ENCODE data around the gene MBOAT7. TPM values are rescaled to one million over a fixed set of nuclear protein-coding genes. Genes with fewer than 3 reads are reported as not detected.
"Not testable (repeated sequence)": the region's sequence is repeated elsewhere in the genome, so short reads cannot be mapped to it uniquely, and the experiment has no call there.

The MBOAT7 gene
- total RNA-seq, 2 donors from 2014 or later, result 18.4 to 24.5 TPM

DNA sequence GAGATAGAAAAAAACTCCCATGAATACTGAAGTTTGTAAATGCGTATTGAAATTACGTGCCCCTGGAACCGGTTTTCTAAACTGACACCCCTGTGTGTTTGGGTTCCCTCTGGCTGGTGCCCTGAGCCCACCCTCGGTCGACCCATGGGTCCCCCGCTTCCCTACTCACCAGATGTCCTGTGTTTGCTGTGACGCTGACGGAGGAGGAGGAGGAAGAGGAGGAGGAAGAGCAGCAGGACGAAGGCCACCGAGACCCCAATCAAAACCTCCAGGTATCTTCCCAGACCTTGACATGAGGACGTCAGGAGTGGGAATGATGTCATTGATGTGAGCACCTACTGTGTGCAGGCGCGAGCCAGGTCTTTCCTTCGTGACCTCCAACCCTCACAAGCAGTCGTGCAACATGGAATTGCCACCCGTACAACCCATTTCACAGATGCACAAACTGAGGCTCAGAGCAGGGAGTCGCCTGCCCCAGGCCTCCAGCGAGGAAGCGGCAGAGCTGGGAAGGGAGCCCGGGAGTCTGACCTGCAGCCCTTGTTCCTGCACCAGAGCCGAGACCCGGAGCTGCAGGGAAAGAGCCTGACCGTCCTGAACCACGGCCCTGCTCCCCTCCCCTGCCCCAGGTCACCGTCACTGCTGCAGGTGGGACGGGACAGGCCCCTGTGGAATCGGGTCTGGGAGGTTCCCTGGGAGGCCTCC, 29.7 kb upstream of the MBOAT7 start:
- H3K4me1 Mint-ChIP-seq, result peaks cover 2% of the 10 kb centered on the region
- no peaks in the 10 kb centered on the region for H3K9me3 ChIP-seq (ENCODE audit: control insufficient read depth, low read length, poor library complexity, severe bottlenecking)
- ATAC-seq (no peak), DNase-seq (no peak)
- H3K27ac Mint-ChIP-seq, result peak overlapping the region; percentile 45
- no peaks in the 10 kb centered on the region for H3K36me3 Mint-ChIP-seq (ENCODE audit: low read depth)
- no peak overlapping the region for H3K4me3 Mint-ChIP-seq
- H3K27me3 Mint-ChIP-seq, result no peaks in the 10 kb centered on the region

DNA sequence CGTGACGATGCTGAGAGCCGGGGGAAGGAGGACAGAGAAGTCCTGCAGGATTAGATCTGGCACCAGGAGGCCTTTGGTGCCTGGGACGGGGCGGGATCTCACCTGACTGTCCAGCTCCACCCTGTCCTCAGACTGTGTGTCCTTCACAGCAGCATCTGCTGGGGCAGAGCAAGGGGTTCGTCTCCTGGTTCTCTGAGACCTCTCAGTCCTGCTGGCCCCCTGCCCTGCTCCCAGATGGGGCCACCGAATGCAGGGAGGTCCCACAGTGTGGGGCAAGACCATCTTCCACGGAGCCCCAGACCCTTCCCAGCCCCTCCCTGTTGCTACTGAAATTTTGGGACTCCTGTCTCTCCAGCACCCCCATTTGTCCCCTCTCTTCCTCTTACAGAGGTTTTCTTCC, 28.9 kb upstream of the MBOAT7 start:
- no peaks in the 10 kb centered on the region for H3K36me3 Mint-ChIP-seq (ENCODE audit: low read depth)
- H3K27ac Mint-ChIP-seq, result no peak overlapping the region
- DNase-seq, result no peak
- H3K9me3 ChIP-seq (ENCODE audit: control insufficient read depth, low read length, poor library complexity, severe bottlenecking), result no peaks in the 10 kb centered on the region
- no peaks in the 10 kb centered on the region for H3K27me3 Mint-ChIP-seq
- no peak overlapping the region for H3K4me3 Mint-ChIP-seq
- H3K4me1 Mint-ChIP-seq, result peaks cover 2% of the 10 kb centered on the region
- ATAC-seq, result no peak

DNA sequence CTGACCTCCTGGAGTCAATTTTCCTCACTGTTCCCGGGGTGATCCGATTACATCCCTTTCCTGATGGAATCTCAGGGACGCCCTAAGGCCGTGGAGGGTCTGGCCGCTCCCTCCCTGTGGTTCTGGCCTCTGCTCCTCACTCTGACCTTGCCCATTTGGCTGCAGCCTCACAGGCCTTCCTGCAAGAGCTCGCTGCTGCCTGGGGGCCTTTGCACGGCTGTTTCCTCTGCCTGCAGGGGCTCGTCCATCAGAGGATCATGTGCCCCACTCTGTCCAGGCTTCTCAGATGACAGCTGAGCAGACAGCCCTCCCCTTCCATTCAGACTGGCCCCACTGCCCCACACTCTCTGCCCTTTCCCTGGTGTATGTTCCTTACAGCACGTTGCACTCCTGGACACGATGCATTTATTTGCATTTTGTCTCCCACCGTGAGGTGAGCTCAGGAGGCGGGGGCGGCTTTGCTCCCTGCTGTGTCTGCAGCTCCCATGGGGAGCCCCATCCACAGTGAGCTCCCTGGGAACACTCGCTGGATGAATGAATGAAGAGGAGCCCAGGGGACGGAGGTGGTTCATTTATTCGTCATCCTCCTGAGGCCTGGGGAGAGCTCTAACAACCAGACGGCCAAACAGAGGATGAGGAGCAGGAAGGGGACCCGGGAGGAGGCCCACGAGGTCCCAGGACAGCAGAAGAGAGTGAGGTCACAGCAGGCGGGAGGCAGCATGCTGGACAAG, 28.3 kb upstream of the MBOAT7 start:
- not testable (repeated sequence) for H3K27me3 Mint-ChIP-seq; H3K36me3 Mint-ChIP-seq (ENCODE audit: low read depth); H3K4me1 Mint-ChIP-seq; H3K27ac Mint-ChIP-seq; ATAC-seq; H3K4me3 Mint-ChIP-seq; H3K9me3 ChIP-seq (ENCODE audit: control insufficient read depth, low read length, poor library complexity, severe bottlenecking); DNase-seq

DNA sequence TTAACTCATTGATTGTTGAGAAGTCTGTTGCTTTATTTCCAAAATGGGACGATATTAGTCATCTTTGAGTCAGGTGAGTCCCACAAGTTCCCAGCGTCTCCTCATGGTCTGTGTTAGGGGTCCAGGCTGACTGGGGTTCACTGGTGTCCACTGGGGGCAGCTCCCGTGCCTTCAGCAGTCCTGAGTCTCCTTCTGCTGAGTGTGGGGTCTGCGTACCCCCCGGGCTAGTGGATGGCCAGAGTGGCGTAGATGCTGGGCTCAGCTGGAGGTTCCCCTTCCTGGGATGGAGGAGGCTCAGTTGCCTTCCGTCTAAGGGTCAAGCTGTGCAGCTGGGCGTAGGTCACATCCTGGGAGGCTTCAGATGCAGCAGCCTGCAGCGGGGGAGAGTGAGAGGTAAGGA, 27.5 kb upstream of the MBOAT7 start:
- ATAC-seq (no peak), DNase-seq (no peak)
- no peaks in the 10 kb centered on the region for H3K36me3 Mint-ChIP-seq (ENCODE audit: low read depth)
- H3K4me3 Mint-ChIP-seq, result no peak overlapping the region
- no peaks in the 10 kb centered on the region for H3K27me3 Mint-ChIP-seq
- H3K4me1 Mint-ChIP-seq, result peaks cover 2% of the 10 kb centered on the region
- H3K9me3 ChIP-seq (ENCODE audit: control insufficient read depth, low read length, poor library complexity, severe bottlenecking), result no peaks in the 10 kb centered on the region
- H3K27ac Mint-ChIP-seq, result peak overlapping the region; percentile 32

DNA sequence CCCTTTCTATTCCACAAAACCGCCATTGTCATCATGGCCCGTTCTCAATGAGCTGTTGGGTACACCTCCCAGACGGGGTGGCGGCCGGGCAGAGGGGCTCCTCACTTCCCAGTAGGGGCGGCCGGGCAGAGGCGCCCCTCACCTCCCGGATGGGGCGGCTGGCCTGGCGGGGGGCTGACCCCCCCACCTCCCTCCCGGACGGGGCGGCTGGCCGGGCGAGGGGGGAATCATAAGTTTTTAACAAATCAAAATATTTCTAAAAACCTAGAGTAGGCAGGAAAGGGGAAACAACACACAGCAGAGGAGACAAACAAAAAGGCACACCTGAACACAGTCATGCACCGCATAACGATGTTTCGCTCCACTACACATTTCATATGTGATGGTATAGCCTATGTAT, 25.4 kb upstream of the MBOAT7 start:
- not testable (repeated sequence) for ATAC-seq, H3K4me3 Mint-ChIP-seq

DNA sequence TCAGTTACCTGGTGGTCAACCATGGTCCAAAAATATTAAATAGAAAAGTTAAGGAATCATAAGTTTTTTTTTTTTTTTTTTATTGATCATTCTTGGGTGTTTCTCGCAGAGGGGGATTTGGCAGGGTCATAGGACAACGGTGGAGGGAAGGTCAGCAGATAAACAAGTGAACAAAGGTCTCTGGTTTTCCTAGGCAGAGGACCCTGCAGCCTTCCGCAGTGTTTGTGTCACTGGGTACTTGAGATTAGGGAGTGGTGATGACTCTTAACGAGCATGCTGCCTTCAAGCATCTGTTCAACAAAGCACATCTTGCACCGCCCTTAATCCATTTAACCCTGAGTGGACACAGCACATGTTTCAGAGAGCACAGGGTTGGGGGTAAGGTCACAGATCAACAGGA, 24.8 kb upstream of the MBOAT7 start:
- H3K9me3 ChIP-seq (ENCODE audit: control insufficient read depth, low read length, poor library complexity, severe bottlenecking); H3K27ac Mint-ChIP-seq; H3K4me3 Mint-ChIP-seq; H3K27me3 Mint-ChIP-seq; ATAC-seq; DNase-seq; H3K36me3 Mint-ChIP-seq (ENCODE audit: low read depth): not testable (repeated sequence)
- peaks cover 22% of the 10 kb centered on the region for H3K4me1 Mint-ChIP-seq

More for the DNA sequence above, 25.4 kb upstream of the MBOAT7 start:
- not testable (repeated sequence) for H3K27me3 Mint-ChIP-seq; H3K27ac Mint-ChIP-seq; H3K36me3 Mint-ChIP-seq (ENCODE audit: low read depth); H3K9me3 ChIP-seq (ENCODE audit: control insufficient read depth, low read length, poor library complexity, severe bottlenecking); DNase-seq
- H3K4me1 Mint-ChIP-seq, result peaks cover 16% of the 10 kb centered on the region

DNA sequence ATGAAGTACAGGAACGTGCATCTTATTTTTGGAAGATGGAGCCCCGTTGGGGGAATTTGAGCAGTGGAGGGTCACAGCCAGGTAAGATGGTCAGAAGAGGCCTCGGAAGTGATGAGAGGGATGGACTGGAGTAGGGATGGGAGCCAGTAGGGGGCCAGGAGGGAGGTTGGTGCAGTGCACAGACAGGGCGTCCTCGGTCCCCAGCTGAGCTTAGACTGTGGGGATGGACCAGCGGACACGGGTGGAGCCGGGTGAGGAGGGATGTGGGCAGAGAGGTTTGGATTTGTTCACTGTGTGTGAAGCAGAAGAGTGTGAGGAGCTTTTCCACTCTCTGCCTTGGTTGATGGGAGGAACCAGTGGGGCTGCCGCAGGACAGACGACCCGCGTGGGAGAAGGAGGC, 21.9 kb upstream of the MBOAT7 start:
- peaks cover 33% of the 10 kb centered on the region for H3K4me1 Mint-ChIP-seq
- peak overlapping the region; percentile 88 for H3K4me3 Mint-ChIP-seq
- DNase-seq (no peak), ATAC-seq (no peak)
- H3K27ac Mint-ChIP-seq, result peak overlapping the region; percentile 95
- no peaks in the 10 kb centered on the region for H3K9me3 ChIP-seq (ENCODE audit: control insufficient read depth, low read length, poor library complexity, severe bottlenecking)
- H3K36me3 Mint-ChIP-seq (ENCODE audit: low read depth), result peaks cover 7% of the 10 kb centered on the region
- no peaks in the 10 kb centered on the region for H3K27me3 Mint-ChIP-seq

DNA sequence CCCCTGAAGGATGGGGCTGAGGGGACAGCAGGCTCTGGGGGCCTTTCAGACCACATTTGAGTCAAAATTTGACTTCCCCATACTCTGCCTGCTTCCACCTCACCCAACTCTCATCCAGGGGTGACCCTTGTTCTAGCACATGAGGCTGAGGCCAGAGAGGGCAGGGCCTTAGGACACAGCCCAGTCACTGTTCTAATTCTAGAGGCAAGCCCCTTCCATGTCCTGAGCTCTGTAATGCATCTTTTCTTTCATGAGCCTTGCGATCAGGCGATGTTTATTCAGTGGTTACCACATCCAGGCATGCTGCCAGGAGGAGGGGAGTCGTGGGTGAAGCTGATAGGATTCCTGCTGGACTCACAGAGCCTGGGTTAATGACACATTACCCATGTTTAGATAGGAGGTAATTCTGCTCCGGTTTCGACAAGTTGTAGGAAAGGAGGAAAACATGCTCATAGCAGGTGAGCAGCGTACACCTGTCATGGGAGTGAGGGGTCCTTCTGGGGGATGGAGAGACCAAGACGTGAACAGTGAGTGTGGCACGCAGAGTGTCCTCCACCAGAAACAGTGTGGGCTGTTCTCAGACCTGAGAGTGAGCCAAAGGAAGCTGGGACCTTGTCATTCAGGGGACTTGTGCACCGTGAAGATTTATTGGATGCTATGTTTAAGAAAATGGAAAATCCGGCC, 20.6 kb upstream of the MBOAT7 start:
- H3K4me3 Mint-ChIP-seq, result peak overlapping the region; percentile 88

DNA sequence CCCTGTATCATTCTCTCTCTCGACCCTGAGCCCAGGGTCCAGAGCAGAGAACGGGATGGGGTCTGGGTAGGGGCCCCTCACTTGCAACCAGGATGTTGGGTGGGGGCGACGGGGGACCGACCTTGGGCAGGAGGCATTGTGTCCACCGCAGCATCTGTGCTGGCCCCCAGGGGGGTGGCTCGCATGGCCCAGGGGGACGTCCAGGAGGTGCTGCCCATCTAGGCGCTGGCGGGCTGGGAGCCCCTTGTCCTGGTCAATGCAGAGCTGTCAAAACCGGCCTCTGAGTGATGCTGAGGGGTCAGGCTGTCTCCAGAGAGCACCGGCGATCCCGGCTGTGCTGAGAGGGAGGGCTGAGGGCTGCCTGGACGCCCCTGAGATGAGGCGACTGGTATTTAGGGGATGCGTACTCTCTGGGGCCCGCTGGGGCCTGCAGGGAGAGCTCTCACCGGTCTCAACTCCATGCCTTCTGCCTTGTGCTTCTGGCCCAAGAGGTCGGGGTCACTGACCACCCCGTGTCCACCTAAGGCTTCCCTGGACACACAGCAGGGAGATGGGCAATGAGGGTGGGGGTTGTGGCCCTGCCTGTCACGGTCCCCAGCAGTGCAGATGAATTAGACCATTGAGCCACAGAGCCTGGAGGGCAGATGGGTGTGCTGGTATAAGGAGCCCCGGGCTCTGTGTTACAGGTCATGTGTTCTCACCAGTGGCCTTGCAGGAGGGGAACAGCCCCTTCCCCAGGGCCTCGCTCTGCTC, 19.9 kb upstream of the MBOAT7 start:
- H3K4me3 Mint-ChIP-seq, result peak overlapping the region; percentile 88

More for the DNA sequence above, 20.6 kb upstream of the MBOAT7 start:
- Mint-ChIP-seq H3K27ac (peak overlapping the region; percentile 95), H3K4me1 (peaks cover 39% of the 10 kb centered on the region), H3K27me3 (no peaks in the 10 kb centered on the region), H3K36me3 (ENCODE audit: low read depth) (peaks cover 9% of the 10 kb centered on the region)
- H3K9me3 ChIP-seq (ENCODE audit: control insufficient read depth, low read length, poor library complexity, severe bottlenecking), result no peaks in the 10 kb centered on the region
- ATAC-seq, result no peak
- DNase-seq, result no peak

DNA sequence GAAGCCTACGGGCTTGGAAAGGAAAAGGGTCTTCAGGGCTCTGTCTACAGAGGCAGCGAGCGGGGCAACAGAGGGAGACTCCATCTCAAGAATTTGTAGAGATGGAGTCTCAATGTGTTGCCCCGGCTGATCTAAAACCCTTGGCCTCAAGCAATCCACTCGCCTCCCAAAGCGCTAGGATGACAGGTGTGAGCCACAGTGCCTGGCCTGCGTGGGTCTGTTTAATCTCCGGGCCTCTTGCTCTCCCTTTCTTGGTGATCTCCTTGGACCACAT, 19.3 kb upstream of the MBOAT7 start:
- peak overlapping the region; percentile 47 for H3K4me3 Mint-ChIP-seq
- H3K4me1 Mint-ChIP-seq, result peaks cover 46% of the 10 kb centered on the region
- no peak for DNase-seq
- no peaks in the 10 kb centered on the region for H3K27me3 Mint-ChIP-seq
- no peaks in the 10 kb centered on the region for H3K9me3 ChIP-seq (ENCODE audit: control insufficient read depth, low read length, poor library complexity, severe bottlenecking)
- H3K27ac Mint-ChIP-seq, result peak overlapping the region; percentile 95
- peaks cover 10% of the 10 kb centered on the region for H3K36me3 Mint-ChIP-seq (ENCODE audit: low read depth)
- no peak for ATAC-seq

More for the DNA sequence above, 19.9 kb upstream of the MBOAT7 start:
- Mint-ChIP-seq H3K4me1 (peaks cover 43% of the 10 kb centered on the region), H3K36me3 (ENCODE audit: low read depth) (peaks cover 10% of the 10 kb centered on the region), H3K27ac (peak overlapping the region; percentile 95), H3K27me3 (no peaks in the 10 kb centered on the region)
- DNase-seq (no peak), ATAC-seq (no peak)
- H3K9me3 ChIP-seq (ENCODE audit: control insufficient read depth, low read length, poor library complexity, severe bottlenecking), result no peaks in the 10 kb centered on the region

DNA sequence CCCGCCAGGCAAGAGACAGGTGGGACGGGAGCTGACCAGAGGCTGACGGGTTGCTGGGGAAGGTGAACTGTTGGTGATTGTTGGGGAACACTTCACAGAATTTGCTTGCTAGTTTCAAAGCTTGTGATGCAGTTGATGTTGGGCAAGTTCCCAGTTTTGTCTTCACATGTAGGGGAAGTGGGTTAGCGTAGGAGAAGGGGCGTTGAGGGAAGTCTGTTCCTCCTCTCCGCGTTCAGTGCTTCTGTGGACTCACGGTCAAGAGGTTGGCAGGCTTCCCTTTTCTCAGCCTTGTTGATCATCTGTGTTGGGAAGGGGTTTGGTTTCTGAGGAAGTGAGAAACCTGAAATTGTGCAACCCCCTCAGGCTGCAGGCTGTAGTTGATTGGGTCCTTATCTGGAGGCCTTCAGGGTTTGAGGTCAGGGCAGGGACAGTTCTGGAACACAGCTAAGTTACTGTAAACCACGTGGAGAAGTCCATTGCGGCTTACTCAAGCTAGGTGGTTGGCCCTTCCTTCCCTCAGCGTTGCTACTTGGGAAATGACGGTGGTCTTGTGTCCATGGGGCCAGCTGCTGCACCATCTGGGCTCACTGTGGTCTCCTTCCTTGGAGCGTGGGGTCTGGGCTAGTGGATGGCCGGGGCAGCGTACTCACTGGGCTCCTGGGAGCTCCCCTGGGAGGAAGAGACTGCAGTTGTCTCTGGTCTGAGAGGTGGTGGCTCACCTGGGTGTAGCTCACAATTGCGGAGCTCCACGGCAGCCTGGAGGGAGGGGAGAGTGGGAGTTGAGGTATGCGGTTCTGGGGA, 18.8 kb upstream of the MBOAT7 start:
- no peaks in the 10 kb centered on the region for H3K9me3 ChIP-seq (ENCODE audit: control insufficient read depth, low read length, poor library complexity, severe bottlenecking)
- no peak for ATAC-seq
- no peak for DNase-seq
- Mint-ChIP-seq H3K36me3 (ENCODE audit: low read depth) (peaks cover 10% of the 10 kb centered on the region), H3K27ac (peak overlapping the region; percentile 95), H3K4me1 (peaks cover 50% of the 10 kb centered on the region), H3K4me3 (peak overlapping the region; percentile 47), H3K27me3 (no peaks in the 10 kb centered on the region)

DNA sequence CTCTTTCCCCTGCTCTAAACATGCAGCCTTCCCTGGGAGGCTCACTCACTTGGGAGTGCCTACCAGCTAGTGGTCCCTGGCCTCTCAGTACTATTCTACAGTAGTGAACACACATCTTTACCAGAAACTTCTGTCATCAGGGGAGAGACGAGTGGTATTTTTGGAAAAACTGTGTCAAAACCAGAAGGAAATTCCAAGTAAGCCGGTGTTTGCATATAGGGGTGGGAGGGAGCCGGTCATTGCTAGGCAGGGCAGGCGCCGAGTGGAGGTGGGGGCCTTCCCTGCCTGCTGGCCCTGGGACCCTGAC, 18.2 kb upstream of the MBOAT7 start:
- no peak for ATAC-seq
- no peaks in the 10 kb centered on the region for H3K27me3 Mint-ChIP-seq
- H3K9me3 ChIP-seq (ENCODE audit: control insufficient read depth, low read length, poor library complexity, severe bottlenecking), result no peaks in the 10 kb centered on the region
- peak overlapping the region; percentile 28 for H3K4me3 Mint-ChIP-seq
- H3K36me3 Mint-ChIP-seq (ENCODE audit: low read depth), result peaks cover 10% of the 10 kb centered on the region
- DNase-seq, result no peak
- peak overlapping the region; percentile 95 for H3K27ac Mint-ChIP-seq
- H3K4me1 Mint-ChIP-seq, result peaks cover 55% of the 10 kb centered on the region
